Measurements from ENCODE around the gene FOXR1.

- TF ChIP-seq CTCF (IDR thresholded peaks at IDR 0.05; ENCODE audit: insufficient read depth, low read length): no peak
- TF ChIP-seq POLR2AphosphoS5 (IDR thresholded peaks at IDR 0.05; ENCODE audit: low read depth): no peak
- TF ChIP-seq REST (IDR thresholded peaks at IDR 0.05; ENCODE audit: insufficient replicate concordance, low read depth): no peak
Observed at GRCh38 chr11:118957968-118958367, 13.6 kb upstream of the FOXR1 start.

Measured in HL-60 (cell line).